GM12864 (cell line): Measurements from ENCODE around the gene GPER1.

Experiments
- DNase-seq: peaks from one replicate; pipeline ENCODE4 v3.0.0-alpha.2; 2011; ENCODE audit warnings: low read depth
- H3K4me3 ChIP-seq: 2 replicates; pipeline ENCODE4 v1.5.1; 2011; ENCODE audit warnings: mild to moderate bottlenecking, low read depth, low read length, control low read depth
- TF ChIP-seq, protein P1 (sequence below): IDR thresholded peaks from 2 replicates; pipeline ENCODE4 v1.5.1; 2011; ENCODE audit warnings: low read depth, mild to moderate bottlenecking, moderate library complexity, low read length, control low read depth, inconsistent platforms; ENCODE audit errors: missing control alignments

The GPER1 gene

DNA sequence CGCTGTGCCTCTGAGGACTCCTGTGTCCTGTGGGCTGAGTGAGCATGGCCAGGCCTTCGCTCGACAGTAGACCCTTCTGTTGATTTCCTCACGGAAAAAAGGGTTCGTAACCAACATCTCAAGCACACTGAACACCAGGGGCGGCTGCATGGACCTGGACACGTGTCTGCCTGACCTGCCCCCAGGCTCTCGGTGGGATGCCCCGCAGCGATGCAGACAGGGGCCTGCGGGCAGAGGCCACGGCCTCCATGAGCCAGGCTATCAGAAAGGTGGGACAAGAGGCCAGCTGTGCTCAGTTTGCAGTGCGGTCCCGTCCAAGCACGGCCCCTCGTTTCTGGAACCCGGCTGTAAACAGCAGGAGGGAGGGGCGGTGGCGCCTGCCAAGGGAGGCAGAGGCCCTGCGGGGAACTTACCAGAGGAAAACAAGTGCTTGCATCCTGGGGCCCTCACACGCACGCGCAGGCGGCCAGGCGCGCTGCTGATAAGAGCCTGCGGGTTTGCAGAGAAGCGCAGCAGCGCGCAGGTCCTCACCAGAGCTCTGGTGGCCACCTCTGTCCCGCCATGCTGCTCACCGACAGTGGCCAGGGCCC lies 33.0 kb upstream of the GPER1 start:
- TF ChIP-seq, protein P1, sequence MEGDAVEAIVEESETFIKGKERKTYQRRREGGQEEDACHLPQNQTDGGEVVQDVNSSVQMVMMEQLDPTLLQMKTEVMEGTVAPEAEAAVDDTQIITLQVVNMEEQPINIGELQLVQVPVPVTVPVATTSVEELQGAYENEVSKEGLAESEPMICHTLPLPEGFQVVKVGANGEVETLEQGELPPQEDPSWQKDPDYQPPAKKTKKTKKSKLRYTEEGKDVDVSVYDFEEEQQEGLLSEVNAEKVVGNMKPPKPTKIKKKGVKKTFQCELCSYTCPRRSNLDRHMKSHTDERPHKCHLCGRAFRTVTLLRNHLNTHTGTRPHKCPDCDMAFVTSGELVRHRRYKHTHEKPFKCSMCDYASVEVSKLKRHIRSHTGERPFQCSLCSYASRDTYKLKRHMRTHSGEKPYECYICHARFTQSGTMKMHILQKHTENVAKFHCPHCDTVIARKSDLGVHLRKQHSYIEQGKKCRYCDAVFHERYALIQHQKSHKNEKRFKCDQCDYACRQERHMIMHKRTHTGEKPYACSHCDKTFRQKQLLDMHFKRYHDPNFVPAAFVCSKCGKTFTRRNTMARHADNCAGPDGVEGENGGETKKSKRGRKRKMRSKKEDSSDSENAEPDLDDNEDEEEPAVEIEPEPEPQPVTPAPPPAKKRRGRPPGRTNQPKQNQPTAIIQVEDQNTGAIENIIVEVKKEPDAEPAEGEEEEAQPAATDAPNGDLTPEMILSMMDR, result no peak
- DNase-seq, result no peak
- H3K4me3 ChIP-seq, result no peak overlapping the region

GRCh38 chr7:1055491-1055955 lies 32.4 kb upstream of the GPER1 start:
- TF ChIP-seq, protein P1, result no peak
- DNase-seq, result no peak
- no peak overlapping the region for H3K4me3 ChIP-seq

GRCh38 chr7:1055956-1056784 lies 31.7 kb upstream of the GPER1 start:
- TF ChIP-seq, protein P1, result no peak
- DNase-seq, result no peak
- no peak overlapping the region for H3K4me3 ChIP-seq

- no peak for DNase-seq
- no peak overlapping the region for H3K4me3 ChIP-seq
- TF ChIP-seq, protein P1, result no peak
Observed at GRCh38 chr7:1056785-1057410, 31.0 kb upstream of the GPER1 start.

DNA sequence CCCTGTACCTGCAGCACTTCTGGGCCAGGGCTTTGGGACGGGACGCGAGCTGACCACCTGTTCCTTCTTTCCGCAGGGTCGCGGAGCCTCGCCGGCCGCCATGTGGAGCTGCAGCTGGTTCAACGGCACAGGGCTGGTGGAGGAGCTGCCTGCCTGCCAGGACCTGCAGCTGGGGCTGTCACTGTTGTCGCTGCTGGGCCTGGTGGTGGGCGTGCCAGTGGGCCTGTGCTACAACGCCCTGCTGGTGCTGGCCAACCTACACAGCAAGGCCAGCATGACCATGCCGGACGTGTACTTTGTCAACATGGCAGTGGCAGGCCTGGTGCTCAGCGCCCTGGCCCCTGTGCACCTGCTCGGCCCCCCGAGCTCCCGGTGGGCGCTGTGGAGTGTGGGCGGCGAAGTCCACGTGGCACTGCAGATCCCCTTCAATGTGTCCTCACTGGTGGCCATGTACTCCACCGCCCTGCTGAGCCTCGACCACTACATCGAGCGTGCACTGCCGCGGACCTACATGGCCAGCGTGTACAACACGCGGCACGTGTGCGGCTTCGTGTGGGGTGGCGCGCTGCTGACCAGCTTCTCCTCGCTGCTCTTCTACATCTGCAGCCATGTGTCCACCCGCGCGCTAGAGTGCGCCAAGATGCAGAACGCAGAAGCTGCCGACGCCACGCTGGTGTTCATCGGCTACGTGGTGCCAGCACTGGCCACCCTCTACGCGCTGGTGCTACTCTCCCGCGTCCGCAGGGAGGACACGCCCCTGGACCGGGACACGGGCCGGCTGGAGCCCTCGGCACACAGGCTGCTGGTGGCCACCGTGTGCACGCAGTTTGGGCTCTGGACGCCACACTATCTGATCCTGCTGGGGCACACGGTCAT lies 30.3 kb upstream of the GPER1 start:
- DNase-seq, result no peak
- no peak overlapping the region for H3K4me3 ChIP-seq
- TF ChIP-seq, protein P1, result no peak

GRCh38 chr7:1058311-1058710 lies 29.6 kb upstream of the GPER1 start:
- no peak overlapping the region for H3K4me3 ChIP-seq
- TF ChIP-seq, protein P1, result no peak

More at GRCh38 chr7:1058311-1058710, 29.6 kb upstream of the GPER1 start:
- DNase-seq, result no peak
